ENCODE measurements around the gene ZCCHC7.
A peak's percentile ranks its signal among the peaks of the same experiment; 100 is the strongest.
"Not testable (repeated sequence)": the region's sequence is repeated elsewhere in the genome, so short reads cannot be mapped to it uniquely, and the experiment has no call there.

ZCCHC7 gene

DNA sequence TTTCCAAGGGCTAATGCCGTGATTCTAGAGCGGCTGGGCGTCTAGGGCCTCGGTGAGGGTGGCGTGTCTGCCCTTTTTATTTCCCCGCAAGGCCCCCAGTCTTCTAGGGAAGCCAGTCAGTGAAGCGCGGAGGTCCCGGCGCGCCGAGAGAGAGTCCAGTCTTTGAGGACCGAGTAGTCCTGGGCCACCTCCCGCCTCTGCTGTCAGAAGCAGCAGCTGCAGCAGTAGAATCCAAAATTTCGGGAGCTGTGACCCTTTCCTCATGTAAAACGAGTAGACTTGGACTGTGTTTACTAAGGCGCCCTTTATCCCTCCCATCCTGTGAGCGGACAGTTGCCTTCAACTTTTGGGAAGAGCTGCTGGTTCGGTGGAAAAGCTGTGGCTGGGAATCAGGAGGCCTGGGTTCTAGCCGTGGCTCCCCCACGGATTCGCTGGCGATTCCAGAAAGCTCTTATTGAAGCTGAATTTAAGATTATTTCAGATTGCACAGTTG is 515 bp downstream of the ZCCHC7 start:
- not testable (repeated sequence) for DNase-seq

DNA sequence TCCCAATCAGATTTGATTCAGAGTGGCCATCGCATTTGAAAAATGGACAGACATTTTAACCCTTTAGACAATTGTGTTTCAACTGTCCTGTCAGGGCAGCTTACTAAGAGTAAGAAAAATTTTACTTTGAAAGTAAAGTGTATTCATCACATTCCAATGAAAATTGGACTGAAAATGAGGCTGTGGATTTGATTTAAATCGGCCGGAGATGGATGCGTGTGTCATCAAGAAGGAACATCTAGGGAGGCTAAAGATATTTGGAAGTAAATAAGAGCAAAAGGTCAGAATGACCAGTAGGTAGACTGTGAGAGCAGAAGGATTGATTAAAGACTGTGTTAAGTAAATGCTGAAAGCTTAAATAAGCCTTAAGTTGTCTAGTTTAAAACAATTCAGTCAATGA is 1.5 kb downstream of the ZCCHC7 start:
- peak; percentile 9 for DNase-seq

DNA sequence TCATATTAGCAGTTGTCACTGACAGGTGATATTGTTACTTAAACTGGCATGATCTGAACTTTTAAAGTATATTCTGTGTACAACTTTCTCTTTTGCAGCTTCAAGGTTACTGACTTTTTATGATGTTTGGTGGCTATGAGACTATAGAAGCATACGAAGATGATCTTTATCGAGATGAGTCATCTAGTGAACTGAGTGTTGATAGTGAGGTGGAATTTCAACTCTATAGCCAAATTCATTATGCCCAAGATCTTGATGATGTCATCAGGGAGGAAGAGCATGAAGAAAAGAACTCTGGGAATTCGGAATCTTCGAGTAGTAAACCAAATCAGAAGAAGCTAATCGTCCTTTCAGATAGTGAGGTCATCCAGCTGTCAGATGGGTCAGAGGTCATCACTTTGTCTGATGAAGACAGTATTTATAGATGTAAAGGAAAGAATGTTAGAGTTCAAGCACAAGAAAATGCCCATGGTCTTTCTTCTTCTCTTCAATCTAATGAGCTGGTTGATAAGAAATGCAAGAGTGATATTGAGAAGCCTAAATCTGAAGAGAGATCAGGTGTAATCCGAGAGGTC is 5.9 kb downstream of the ZCCHC7 start:
- DNase-seq, result no peak

DNA sequence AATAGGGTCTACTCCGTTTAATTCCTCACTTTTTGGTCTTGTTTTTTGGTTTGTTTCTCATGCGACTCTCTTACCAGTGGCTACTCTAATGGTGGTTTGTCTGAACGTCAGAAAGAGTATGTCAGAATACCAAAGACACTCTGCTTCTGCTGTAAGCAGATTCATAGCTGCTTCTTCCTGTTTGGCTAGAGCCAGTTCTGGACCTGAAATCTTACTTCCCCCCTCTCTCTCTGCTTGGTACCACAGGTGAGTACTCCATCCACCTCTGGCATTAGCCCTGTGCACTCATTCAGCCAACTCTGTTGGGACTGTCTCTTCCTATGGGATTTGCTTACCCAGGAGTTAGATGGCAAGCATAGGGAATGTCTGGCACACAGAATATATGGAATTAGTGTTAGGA is 6.6 kb downstream of the ZCCHC7 start:
- no peak for DNase-seq

DNA sequence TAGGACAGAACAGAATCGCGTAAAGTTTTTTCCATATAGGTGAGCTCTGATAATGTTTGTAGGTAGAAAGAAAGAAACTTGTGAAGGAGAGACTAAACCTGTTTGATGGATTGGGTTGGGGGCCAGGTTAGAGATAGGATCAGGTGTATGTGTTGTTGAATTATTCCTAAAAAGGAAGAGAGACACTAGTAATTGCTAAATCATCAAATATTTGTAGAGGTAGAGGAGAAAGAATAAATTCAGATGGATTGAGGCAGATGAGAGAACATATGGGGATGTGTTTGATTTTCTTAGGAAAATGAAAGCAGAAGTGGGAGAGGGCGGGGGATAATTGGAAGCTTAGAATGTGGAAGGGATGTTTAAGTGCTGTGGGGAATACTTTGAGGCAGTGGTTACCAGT is 7.7 kb downstream of the ZCCHC7 start:
- DNase-seq, result no peak

DNA sequence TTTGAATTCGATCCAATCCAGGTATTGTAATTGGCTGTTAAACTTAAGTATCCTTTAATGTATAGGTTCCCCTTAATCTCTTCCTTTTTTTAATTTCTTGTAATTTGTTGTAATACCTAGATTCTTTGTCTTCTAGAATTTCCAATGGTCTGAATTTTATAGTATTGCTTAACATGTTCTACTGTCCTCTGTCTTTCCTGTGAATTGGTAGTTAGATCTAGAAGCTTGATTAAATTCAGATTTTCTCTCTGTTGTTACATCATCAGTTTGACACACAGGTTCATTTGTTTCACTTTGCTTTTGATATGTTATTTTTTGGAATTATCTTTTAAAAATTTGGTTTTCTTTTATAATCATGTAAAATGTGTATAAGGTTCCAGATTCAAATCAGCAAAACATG is 13.8 kb downstream of the ZCCHC7 start:
- no peak for DNase-seq

DNA sequence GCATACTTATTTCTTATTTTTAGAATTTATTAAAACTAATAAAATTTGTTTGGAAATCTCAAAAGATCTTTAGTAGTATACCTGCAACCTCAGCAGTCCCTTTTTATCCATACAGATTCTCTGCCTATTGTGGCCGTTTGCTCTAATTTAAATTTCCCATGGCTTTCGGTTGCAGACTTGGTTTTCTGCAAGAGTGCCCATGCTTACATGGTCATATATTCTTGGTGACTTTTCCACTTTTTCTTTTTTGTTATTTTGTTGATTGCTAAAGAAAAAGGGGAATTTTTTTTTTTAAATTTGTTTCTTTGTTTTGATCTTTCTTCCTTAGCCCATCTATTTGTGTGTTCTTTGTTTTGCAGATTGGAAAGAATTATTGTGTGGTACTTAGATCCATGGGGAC is 20.6 kb downstream of the ZCCHC7 start:
- no peak for DNase-seq

DNA sequence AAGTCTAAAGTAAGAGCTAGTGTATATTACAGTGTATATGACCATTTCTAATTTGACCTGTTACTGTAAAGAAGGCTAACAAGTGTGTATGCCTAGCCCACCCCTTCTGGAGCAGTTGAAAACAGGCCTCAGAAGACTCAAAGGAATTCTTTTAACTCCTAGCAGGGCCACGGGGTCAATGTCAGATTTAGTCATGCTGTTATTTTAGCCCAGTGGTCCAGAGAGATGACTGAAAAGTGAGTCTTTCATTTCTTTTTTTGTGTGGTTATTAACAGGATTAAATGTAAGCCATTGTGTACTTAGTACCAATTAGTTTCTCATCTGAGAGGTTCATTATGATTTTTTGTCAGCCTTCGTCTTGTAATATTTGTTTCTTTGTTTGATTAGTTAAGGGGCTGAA is 24.4 kb downstream of the ZCCHC7 start:
- no peak for DNase-seq

DNA sequence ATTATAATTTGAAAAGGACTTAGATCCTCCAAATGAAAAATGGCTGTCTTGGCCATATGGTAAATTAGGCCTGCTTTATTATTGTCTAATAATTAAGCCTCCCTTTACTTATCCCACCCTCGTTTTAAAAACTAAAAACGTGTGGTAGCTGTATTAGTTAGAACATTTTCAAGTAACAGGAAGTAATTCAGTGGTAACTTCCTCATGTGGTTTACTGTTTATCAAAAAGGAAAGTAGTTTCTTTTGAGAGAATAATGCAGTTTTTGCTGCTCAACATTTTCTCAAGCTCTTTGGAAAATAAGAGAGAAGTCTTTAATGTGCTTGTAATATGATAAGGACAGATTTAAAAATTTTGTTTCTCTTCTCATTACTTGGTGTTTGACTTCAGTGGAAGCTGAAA is 26.0 kb downstream of the ZCCHC7 start:
- no peak for DNase-seq

DNA sequence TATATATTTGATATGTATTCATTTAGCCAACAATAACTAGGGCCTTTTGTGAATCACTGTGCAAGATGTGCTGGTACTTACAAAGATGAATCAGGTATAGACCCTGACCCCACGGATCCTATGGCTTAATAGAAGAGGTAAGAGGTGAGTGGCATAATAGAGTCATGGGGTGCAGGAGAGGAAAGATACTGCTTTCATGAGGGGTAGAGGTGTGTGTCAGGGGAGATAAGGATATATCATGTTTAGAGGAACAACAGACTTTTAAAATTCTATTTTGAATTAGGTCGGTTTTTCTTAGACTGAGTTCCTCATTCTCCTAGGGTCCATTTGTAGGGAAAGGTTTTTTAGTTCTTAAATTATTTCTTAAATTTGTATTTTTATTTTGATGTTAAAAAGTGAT is 27.8 kb downstream of the ZCCHC7 start:
- no peak for DNase-seq

DNA sequence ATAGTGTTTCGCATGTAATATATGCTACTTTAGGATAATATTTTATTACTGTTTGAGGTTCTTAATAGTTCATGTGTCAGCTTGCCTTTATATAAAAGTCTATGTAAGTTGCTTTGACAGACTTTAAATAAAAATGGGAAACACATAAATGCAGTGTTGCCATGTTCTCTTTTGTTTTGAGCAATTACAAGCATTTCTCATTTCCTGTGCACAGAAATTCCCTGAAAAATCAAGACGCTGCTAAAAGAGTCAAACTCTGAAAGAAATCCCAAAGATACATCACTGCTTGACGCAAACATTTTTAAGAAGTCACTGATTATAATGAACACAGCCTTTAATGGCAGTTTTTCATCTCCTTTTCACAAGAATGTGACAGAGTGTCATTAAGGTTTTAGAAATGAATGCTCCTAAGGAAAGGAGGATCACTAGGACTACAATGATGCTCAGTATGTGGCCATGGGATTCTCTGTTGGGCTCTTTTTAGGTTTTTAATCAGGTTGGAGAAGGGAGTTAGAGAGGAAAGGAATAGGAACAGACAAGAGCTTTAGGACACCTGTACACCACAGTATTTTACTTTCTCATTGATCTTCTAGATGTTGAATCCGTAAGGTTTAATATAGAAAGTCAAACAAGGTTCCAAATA is 29.4 kb downstream of the ZCCHC7 start:
- no peak for DNase-seq

DNA sequence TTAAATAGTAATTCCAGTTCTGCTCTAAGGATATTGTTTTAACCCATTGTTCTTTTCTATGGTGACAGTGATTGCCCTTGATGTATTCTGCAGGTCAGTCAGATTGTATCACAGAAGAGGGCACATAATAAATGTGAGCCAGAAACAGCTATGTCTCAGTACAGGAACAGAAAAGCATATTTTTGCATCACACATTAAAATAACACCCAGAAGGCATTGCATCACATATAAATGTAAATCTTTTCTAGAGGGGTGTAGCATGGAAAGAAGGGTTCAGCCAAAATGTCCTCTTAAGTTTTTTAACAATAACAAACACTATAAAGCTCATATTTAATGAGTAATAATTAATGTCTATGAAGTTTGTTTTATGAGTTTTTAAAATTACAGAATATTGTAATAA is 30.0 kb downstream of the ZCCHC7 start:
- no peak for DNase-seq

DNA sequence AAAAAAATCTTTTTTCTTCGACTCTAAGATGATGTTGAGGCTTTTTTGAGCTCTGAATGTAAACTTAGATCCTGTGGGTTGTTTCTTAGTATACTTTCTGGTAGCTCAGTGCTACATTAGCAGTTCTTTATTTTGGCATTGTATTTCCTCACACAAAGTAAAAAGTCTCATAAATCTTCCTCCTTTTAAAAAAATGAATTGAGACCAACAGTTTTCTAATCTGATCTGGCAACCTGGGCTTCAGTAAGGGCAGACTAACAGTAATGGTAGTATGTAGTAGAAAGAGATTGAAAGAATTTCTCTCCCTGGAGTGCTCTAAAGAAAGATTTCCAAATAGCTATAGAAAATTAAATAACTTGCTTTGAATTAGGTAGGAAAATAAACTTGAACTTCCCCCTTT is 31.4 kb downstream of the ZCCHC7 start:
- no peak for DNase-seq

DNA sequence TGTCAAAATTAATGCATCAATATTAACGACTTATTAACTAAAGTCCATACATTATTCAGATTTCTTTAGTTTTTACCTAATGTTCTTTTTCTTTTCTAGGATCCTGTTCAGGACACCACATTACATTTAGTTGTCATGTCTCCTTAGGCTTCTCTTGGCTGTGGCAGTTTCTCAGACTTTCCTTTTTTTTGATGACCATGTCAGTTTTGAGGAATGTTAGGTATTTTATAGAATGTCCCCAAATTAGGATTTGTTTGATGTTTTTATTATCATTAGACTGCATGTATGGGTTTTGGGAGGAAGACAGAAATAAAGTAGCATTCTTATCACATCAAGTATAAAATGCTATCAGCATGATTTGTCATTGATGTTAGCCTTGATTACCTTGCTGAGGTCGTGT is 32.0 kb downstream of the ZCCHC7 start:
- DNase-seq, result no peak

DNA sequence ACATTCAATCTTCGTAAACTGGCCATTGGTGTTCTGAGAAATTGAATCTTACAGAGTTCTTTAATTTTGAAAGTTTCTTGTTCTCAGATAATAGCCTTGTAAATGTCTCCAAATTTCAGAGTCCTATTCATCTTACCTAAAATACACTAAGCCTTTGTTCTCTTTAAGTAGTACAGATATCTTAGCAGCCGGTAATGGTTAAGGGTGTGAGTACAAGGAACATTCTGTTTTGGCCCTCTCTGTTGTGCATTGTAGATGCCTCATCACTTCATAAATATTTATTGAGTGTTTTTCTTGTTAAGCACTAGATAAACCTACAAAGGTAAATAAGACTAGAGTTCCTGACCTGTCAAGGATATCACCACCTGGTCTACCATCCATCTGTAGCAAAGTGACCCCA is 35.2 kb downstream of the ZCCHC7 start:
- no peak for DNase-seq

DNA sequence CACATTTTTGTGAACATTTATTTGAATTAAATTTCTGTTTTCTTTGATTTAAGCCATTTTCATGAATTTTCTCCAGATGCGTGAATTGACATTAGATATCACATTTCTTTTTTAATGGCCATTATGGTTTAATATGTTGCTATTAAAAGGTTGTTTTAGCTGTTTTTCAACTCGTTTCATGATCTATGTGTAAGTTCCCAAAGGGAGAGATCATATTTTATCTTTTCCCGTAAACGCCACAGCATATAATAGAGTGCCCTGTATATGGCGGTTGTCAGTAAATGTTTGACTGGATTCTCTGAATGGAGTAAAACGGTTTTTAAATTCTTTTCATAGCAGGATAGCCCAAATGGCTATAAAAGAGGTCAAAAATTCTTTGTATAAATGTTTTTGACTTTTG is 35.8 kb downstream of the ZCCHC7 start:
- no peak for DNase-seq

DNA sequence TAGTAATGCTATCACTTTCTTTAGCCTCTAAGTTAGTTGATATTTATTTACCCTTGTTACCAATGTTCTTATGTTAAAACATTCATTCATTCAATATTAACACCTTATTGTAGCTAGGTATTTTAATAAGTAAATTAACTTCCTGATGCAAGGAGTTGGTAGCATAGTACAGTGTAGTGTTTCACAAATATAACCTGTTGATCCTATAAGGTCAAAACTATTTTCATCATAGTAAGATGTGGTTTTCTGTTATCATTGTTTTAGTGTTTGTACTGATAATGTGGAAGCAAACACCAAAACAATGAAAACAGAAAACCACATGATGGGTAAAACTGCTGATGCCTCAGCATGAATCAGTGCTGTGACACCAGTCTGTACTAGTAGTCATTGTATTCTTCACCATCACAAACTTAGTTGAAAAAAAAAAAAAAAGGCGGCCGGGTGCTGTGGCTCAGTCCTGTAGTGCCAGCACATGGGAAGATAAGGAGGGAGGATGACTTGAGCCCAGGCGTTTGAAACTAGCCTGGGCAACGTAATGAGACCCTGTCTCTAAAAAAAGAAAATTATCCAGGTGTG is 36.5 kb downstream of the ZCCHC7 start:
- no peak for DNase-seq

DNA sequence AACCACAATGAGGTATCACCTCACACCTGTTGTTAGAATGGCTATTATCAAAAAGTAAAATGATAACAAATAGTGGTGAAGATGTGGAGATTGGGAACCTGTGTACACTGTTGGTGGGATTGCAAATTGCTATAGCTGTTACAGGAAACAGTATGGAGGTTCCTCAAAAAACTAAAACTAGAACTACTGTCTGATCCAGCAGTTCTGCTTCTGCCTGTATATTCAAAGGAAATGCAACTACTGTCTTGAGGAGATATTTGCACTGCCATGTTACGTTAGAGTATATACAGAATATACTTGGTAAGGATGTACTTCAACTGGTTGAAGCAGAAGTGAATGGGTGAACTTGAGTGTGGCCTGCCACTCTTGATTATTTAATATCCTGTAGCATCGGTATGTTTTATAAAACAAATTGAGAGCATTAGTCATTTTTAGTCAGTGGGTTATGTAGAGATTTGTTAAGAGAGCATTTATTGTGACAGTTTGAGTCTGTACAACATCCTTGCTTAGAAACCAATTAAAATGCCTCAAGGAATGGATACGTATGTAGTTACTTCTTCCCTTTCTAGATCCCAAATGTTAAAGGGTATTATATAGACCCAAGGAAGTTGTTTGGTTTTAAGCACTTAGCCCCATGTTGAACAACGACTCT is 37.5 kb downstream of the ZCCHC7 start:
- DNase-seq, result no peak

DNA sequence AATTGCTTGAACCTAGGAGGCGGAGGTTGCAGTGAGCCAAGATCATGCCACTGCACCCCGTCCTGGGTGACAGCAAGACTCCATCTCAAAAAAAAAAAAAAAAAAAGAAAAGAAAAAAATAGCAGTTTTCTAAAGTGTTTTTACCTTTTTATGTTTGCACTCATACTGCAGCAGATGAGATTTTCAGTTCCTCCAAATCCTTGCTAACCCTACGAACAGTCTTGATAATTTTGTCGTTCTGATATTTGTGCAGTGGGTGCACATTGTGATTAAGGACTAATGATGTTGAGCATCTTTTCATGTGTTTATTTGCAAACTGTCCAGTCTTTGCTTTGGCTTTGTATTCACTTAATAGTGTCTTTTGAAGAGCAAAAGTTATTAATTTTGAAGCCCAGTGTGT is 42.9 kb downstream of the ZCCHC7 start:
- no peak for DNase-seq

DNA sequence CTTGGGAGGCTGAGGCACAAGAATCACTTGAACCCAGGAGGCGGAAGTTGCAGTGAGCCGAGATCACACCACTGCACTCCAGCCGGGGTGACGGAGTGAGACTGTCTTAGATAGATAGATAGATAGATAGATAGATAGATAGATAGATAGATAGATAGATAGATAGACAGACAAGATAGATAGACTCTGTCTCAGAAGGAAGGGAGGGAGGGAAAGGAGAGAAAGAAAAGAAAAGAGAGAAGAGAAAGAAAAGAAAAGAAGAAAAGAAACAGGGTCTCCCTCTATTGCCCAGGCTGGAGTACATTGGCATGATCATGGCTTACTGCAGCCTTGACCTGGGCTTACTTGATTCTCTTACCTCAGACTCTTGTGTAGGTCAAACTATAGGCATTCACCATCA is 44.0 kb downstream of the ZCCHC7 start:
- DNase-seq, result not testable (repeated sequence)

DNA sequence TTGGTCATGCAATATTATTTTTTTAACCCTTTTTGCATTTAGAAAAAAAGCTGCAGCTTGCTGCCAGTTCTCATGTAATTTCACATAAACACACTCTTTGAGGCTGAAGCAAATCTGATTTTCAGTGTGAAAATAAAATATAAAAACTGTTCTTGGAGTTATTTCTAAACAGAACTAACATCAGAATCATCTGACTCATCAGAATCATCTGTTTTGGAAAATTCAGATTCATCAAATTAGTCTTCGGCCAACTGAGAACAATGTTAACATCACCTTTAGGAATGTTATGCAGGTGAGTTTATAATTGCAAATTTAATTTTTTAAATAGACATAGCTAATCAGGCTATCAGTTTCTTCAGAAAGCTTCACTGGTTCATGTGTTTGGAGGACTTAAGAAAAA is 45.3 kb downstream of the ZCCHC7 start:
- no peak for DNase-seq

DNA sequence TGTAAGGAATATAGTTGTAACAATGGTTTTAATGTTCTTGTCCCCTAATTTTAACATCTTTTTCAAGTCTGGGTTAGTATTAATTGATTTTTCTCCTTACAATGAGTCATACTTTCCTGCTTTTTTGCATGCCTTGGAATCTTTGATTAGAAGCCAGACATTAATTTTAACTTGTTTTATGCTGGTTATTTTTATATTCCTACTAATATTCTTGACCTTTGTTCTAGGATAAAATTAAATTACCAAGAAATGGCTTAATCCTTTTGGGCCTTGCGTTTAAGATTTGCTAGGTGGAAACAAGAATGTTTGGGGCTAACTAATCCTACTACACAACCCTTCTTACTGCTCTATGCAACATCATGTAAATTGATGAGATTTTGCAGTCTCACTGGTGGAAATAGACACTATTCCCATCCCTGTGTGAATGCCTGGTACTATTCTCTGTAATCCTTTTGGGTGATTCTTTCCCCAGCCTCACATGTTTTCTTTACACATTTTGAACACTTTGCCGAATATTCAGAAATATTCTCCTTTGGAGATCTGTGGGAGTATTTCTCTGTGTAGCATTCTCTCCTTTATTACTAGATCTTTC is 47.2 kb downstream of the ZCCHC7 start:
- DNase-seq, result no peak

DNA sequence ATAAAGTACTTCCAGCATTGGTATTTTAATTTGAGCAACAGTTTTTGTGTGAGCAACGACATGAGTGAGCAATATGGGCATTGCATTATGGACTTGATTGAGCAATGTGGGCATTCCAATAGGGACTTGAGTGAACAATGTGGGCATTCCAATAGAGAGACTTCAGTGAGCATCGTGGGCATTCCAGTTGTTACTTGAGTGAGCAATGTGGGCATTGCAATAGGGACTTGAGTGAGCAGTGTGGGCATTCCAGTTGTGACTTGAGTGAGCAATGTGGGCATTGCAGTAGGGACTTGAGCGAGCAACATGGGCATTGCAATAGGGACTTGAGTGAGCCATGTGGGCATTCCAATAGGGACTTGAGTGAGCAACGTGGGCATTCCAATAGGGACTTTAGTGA is 52.2 kb downstream of the ZCCHC7 start:
- DNase-seq, result no peak

DNA sequence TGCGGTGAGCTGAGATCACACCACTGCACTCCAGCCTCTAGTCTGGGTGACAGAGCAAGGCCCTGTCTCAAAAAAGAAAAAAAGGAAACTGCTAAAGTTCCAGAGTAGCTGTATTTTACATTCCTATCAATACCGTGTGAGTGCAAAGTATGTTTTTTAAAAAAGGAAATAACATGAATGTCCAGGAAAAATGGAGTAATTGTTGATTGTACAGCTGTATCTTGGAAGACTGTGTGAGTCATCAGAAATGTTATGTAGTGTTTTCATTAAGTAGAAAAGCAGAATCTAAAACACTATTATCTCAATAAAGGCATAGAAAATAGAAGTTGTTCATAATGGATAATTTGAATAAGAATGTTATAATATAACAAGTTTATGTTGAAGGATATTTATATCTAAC is 53.9 kb downstream of the ZCCHC7 start:
- peak; percentile 20 for DNase-seq

All from fibroblast of skin of abdomen (primary cell).